HT1080 (cell line): ENCODE results near the gene UBL7. TPM values are rescaled to one million over a fixed set of nuclear protein-coding genes. Genes with fewer than 3 reads are reported as not detected.

Experiments used
- small RNA-seq: library from RNA; depleted of rRNA; stranded (forward); fragments of <200 nt; gene quantifications from one replicate; pipeline ENCODE3, GENCODE V24; 2014
- total RNA-seq: library from RNA; depleted of rRNA; stranded (reverse); fragments of >200 nt; shearing (Covaris generic); gene quantifications from 2 replicates; pipeline ENCODE4 v1.2.3, GENCODE V29; 2014; rRNA removed

Gene UBL7
- total RNA-seq, 1 experiment from 2014 or later: 187 TPM

Small RNA genes within 50 kb of the gene (small RNA-seq; reads per million reads assigned to genes)
- gene MIR6881 (not detected), gene RF00591 (not detected)

Other genes with a start within 250 kb of the UBL7 start
- gene CCDC33, start 224.8 kb downstream of the UBL7 start, total RNA-seq: not detected in 2 replicates
- 0.80 and 0.87 TPM in 2 replicates for gene CYP11A1, start 93.5 kb downstream of the UBL7 start, total RNA-seq
- 197 and 212 TPM in 2 replicates for gene SEMA7A, start 27.2 kb downstream of the UBL7 start, total RNA-seq
- 3.5 and 4.9 TPM in 2 replicates for gene ARID3B, start 80.1 kb upstream of the UBL7 start, total RNA-seq
- 84.0 and 110 TPM in 2 replicates for gene CLK3, start 154.7 kb upstream of the UBL7 start, total RNA-seq
- 7.0 and 16.7 TPM in 2 replicates for gene EDC3, start 234.9 kb upstream of the UBL7 start, total RNA-seq